ENCODE results near the gene CAMK1G. TPM values are rescaled to one million over a fixed set of nuclear protein-coding genes. Genes with fewer than 3 reads are reported as not detected.

CAMK1G gene
- total and polyA plus RNA-seq, 2 of the 4 experiments (the other 2 are of a cell fraction) = 0.72 to 1.8 TPM

- no CpG with 5 or more reads among the region's 2 CpGs for WGBS, 2 experiments (ENCODE audit: extremely low coverage in 2 of 2, insufficient read length in 1 of 2)
- H4K8ac ChIP-seq (ENCODE audit: low read depth in 2 of 2, low read length in 2 of 2) = no peak overlapping the region
- no peak overlapping the region for H3K18ac ChIP-seq (ENCODE audit: low read depth, low read length)
- CTCF ChIA-PET = no interaction called here
- H4K20me1 ChIP-seq (ENCODE audit: insufficient read depth, low read length) = no peaks in the 10 kb centered on the region
- POLR2A ChIA-PET (ENCODE audit: unreplicated experiment) = no interaction called here
- ATAC-seq (ENCODE audit: low read depth) (no peak), DNase-seq (no peak)
- H3K27ac ChIP-seq (ENCODE audit: insufficient read depth, low read length) = no peak overlapping the region
- H2AK5ac ChIP-seq (ENCODE audit: low read depth, low read length) = no peak overlapping the region
- no peak overlapping the region for H3K4me3 ChIP-seq (ENCODE audit: insufficient read depth, low read depth, low read length)
- H2AFZ ChIP-seq (replicated peaks; ENCODE audit: low read length, poor library complexity) = no peak overlapping the region
- H2BK15ac ChIP-seq (ENCODE audit: low read depth, low read length) = no peak overlapping the region
- H3K4ac ChIP-seq (ENCODE audit: low read depth, low read length) = no peak overlapping the region
- H3K23ac ChIP-seq (ENCODE audit: low read depth, low read length) = no peak overlapping the region
- no peak overlapping the region for H4K5ac ChIP-seq (ENCODE audit: low read depth, low read length)
- H2BK120ac ChIP-seq (ENCODE audit: low read depth, low read length) = no peak overlapping the region
- no peak overlapping the region for H3K14ac ChIP-seq (replicated peaks; ENCODE audit: low read depth, low read length)
- no peak overlapping the region for H3K4me2 ChIP-seq (ENCODE audit: low read depth, low read length)
- dilution Hi-C loops (cut with HindIII; ENCODE audit: low sequenced_read_pairs, unreplicated experiment) = no loop called here
- H2BK20ac ChIP-seq (ENCODE audit: low read depth, low read length) = no peak overlapping the region
- no peak for TF ChIP-seq CHD1 (IDR thresholded peaks at IDR 0.05; ENCODE audit: low read depth, low read length)
- no peak for TF ChIP-seq BHLHE40 (IDR thresholded peaks at IDR 0.05; ENCODE audit: low read depth, low read length)
- TF ChIP-seq NFE2L2 (IDR thresholded peaks at IDR 0.05; ENCODE audit: low read depth, low read length) = no peak
- TF ChIP-seq SMC3 (IDR thresholded peaks at IDR 0.05; ENCODE audit: low read depth, low read length) = no peak
- no peak for TF ChIP-seq FOS (IDR thresholded peaks at IDR 0.05; ENCODE audit: low read depth, low read length)
- no peaks in the 10 kb centered on the region for H3K36me3 ChIP-seq (ENCODE audit: control insufficient read depth, insufficient read depth, low read length)
- H4K91ac ChIP-seq (ENCODE audit: insufficient read depth, low read depth, low read length) = no peak overlapping the region
- BruUV-seq (replicated peaks) = no TSS peak
- no peaks in the 10 kb centered on the region for H3K4me1 ChIP-seq (ENCODE audit: control insufficient read depth, insufficient read depth, low read length)
- H2BK5ac ChIP-seq (ENCODE audit: low read depth, low read length, poor library complexity, severe bottlenecking) = no peak overlapping the region
- no peaks in the 10 kb centered on the region for H3K79me1 ChIP-seq (ENCODE audit: low read depth in 1 of 2, low read length in 2 of 2)
- no peaks in the 10 kb centered on the region for H3K9me1 ChIP-seq (ENCODE audit: insufficient read depth, low read length)
- H3K9ac ChIP-seq (ENCODE audit: low read depth, low read length) = no peak overlapping the region
- intact Hi-C loops (cut with micrococcal nuclease) = no loop called here
- no peak overlapping the region for H2AK9ac ChIP-seq (replicated peaks; ENCODE audit: low read depth, low read length, poor library complexity)
- H3K9me3 ChIP-seq (ENCODE audit: control insufficient read depth, insufficient read depth, low read length) = no peaks in the 10 kb centered on the region
- no peaks in the 10 kb centered on the region; the same call in 1 of the 2 replicates for H3K27me3 ChIP-seq (ENCODE audit: control insufficient read depth, insufficient read depth, low read length)
- in situ Hi-C loops (cut with MboI; ENCODE audit: low sequenced_read_pairs) = no loop called here
- H3K56ac ChIP-seq (ENCODE audit: extremely low read depth, insufficient read depth, low read length) = no peak overlapping the region
Measured at GRCh38 chr1:209597499-209597898, 14.0 kb downstream of the CAMK1G start.

All from IMR-90 (cell line).